A549 (cell line): ENCODE results near the gene BORCS6. TPM values are rescaled to one million over a fixed set of nuclear protein-coding genes. Genes with fewer than 3 reads are reported as not detected.

Experiments
- ATAC-seq, 2 experiments: fragments of 200-7000 bp in 1 of 2; fragments of >200 bp in 1 of 2; cut with Nextera tagmentation in 1 of 2; cut with Tn5 transposase in 1 of 2; 3 replicates each; pipeline versions ENCODE4 v1.8.0 to v1.9.1; 2018 to 2020; ENCODE audit warnings: mild to moderate bottlenecking in 1 of 2, moderate library complexity in 1 of 2
- CTCF ChIA-PET: fragments of 300-600 bp; sonication (Branson Sonifier 250); formaldehyde crosslinking; extraction: SDS; loops from one replicate; lab custom pipeline; 2021; ENCODE audit warnings: antibody characterized with exemption, inconsistent platforms; lab: Yijun Ruan, JAX
- POLR2A ChIA-PET: fragments of 350-600 bp; formaldehyde crosslinking; extraction: SDS; loops from one replicate; lab custom pipeline; 2021; ENCODE audit warnings: antibody characterized with exemption, inconsistent platforms; lab: Yijun Ruan, JAX
- DNase-seq, 2 experiments: peaks; one replicate each; pipeline versions ENCODE4 v3.0.0 to v3.0.0-alpha.2; 2011 to 2016; ENCODE audit warnings: low read depth in 1 of 2, low spot score in 1 of 2
- FAIRE-seq: peaks from 2 replicates; lab custom pipeline; 2011; peaks lifted over from hg19 to GRCh38; lab: Jason Lieb, UNC
- H3K27ac ChIP-seq, 2 experiments: fragments of >200 bp; sonication (Bioruptor Twin); formaldehyde crosslinking; 3 replicates each; pipeline ENCODE4 v1.5.1; 2016 to 2017
- H3K4me1 ChIP-seq: fragments of >200 bp; sonication (Bioruptor Twin); formaldehyde crosslinking; 3 replicates; pipeline ENCODE4 v1.6.1; 2016
- H3K4me2 ChIP-seq: fragments of >200 bp; sonication (Bioruptor Twin); formaldehyde crosslinking; 3 replicates; pipeline ENCODE4 v1.6.1; 2016
- H3K4me3 ChIP-seq: fragments of >200 bp; sonication (Bioruptor Twin); formaldehyde crosslinking; 3 replicates; pipeline ENCODE4 v1.5.1; 2016
- H3K9me3 ChIP-seq: fragments of >200 bp; sonication (Bioruptor Twin); formaldehyde crosslinking; 3 replicates; pipeline ENCODE4 v1.6.1; 2016
- CEBPB ChIP-seq, 2 experiments: fragments of >200 bp in 1 of 2; sonication (Bioruptor Twin) in 1 of 2; formaldehyde crosslinking in 1 of 2; IDR thresholded peaks; 2 replicates each; pipeline ENCODE4 v1.6.1; 2012 to 2016
- EHF ChIP-seq: fragments of 250-450 bp; sonication (Bioruptor Pico); IDR thresholded peaks from 2 replicates; pipeline ENCODE4 v1.5.0; 2020; ENCODE audit warnings: mild to moderate bottlenecking
- FOXS1 ChIP-seq: fragments of 250-450 bp; sonication (Bioruptor Pico); IDR thresholded peaks from 2 replicates; pipeline ENCODE4 v1.5.0; 2020; ENCODE audit warnings: mild to moderate bottlenecking, moderate library complexity
- HEYL ChIP-seq: fragments of 250-450 bp; sonication (Bioruptor Pico); IDR thresholded peaks from 2 replicates; pipeline ENCODE4 v1.8.0; 2021; ENCODE audit warnings: mild to moderate bottlenecking, moderate library complexity
- HOXB13 ChIP-seq: fragments of 250-450 bp; sonication (Bioruptor Pico); IDR thresholded peaks from 2 replicates; pipeline ENCODE4 v1.5.0; 2020; ENCODE audit warnings: low read depth, mild to moderate bottlenecking, moderate library complexity
- HOXB5 ChIP-seq: fragments of 250-450 bp; sonication (Bioruptor Pico); IDR thresholded peaks from 2 replicates; pipeline ENCODE4 v1.5.0; 2020; ENCODE audit warnings: mild to moderate bottlenecking, moderate library complexity
- JUNB ChIP-seq: fragments of >200 bp; sonication (Bioruptor Twin); formaldehyde crosslinking; IDR thresholded peaks from 2 replicates; pipeline ENCODE4 v1.6.1; 2016
- KDM1A ChIP-seq: fragments of 200-600 bp; sonication (generic); IDR thresholded peaks from 2 replicates; pipeline ENCODE4 v1.6.1; 2016; ENCODE audit warnings: low read depth, mild to moderate bottlenecking
- MAFK ChIP-seq: fragments of 450-650 bp; IDR thresholded peaks from 2 replicates; pipeline ENCODE4 v1.6.1; 2014; ENCODE audit not compliant: partially characterized antibody
- MYC ChIP-seq: IDR thresholded peaks from 2 replicates; pipeline ENCODE4 v1.6.1; 2012; ENCODE audit warnings: mild to moderate bottlenecking, inconsistent platforms, low read length, improper control_type of control experiment, borderline replicate concordance
- NR3C1 ChIP-seq: fragments of >200 bp; sonication (Bioruptor Twin); formaldehyde crosslinking; IDR thresholded peaks from 3 replicates; pipeline ENCODE4 v1.6.1; 2017
- PHF8 ChIP-seq: fragments of 200-600 bp; sonication (generic); IDR thresholded peaks from 2 replicates; pipeline ENCODE4 v1.6.1; 2016; ENCODE audit warnings: low read depth, mild to moderate bottlenecking, antibody characterized with exemption, moderate library complexity, borderline replicate concordance
- POLR2A ChIP-seq: IDR thresholded peaks from 2 replicates; pipeline ENCODE4 v1.6.1; 2012; ENCODE audit warnings: mild to moderate bottlenecking, low read length
- POLR2AphosphoS2 ChIP-seq: conservative IDR thresholded peaks from 2 replicates; pipeline ENCODE4 v1.6.1; 2012; ENCODE audit warnings: low read length, improper control_type of control experiment, inconsistent platforms
- RAD21 ChIP-seq, 2 experiments: fragments of >200 bp in 1 of 2; sonication (Bioruptor Twin) in 1 of 2; formaldehyde crosslinking in 1 of 2; IDR thresholded peaks in 1 of 2; conservative IDR thresholded peaks in 1 of 2; 2 replicates in 1 of 2; 3 replicates in 1 of 2; pipeline ENCODE4 v1.6.1; 2012 to 2018; ENCODE audit warnings: inconsistent platforms in 1 of 2
- RCOR1 ChIP-seq: fragments of 150-350 bp; IDR thresholded peaks from 2 replicates; pipeline ENCODE4 v1.6.1; 2014; ENCODE audit warnings: antibody characterized with exemption, low read length, low read depth
- RFX5 ChIP-seq: fragments of 450-650 bp; IDR thresholded peaks from 2 replicates; pipeline ENCODE4 v1.7.1; 2014; ENCODE audit warnings: antibody characterized with exemption, mild to moderate bottlenecking, moderate library complexity
- RNF2 ChIP-seq: fragments of 200-600 bp; sonication (generic); IDR thresholded peaks from 2 replicates; pipeline ENCODE4 v1.6.1; 2016; ENCODE audit warnings: low read depth, mild to moderate bottlenecking, antibody characterized with exemption, moderate library complexity, borderline replicate concordance
- TFCP2L1 ChIP-seq: fragments of 250-450 bp; sonication (Bioruptor Pico); IDR thresholded peaks from 2 replicates; pipeline ENCODE4 v1.5.0; 2021; ENCODE audit warnings: mild to moderate bottlenecking
- ZC3H11A ChIP-seq: fragments of 450-650 bp; IDR thresholded peaks from 2 replicates; pipeline ENCODE4 v1.6.1; 2014; ENCODE audit warnings: antibody characterized with exemption, mild to moderate bottlenecking
- ZFP36 ChIP-seq: fragments of 450-650 bp; IDR thresholded peaks from 2 replicates; pipeline ENCODE4 v1.6.1; 2014; ENCODE audit warnings: borderline replicate concordance; ENCODE audit not compliant: partially characterized antibody
- WGBS: methylation state at CpG from one replicate; pipeline ENCODE4 v1.1.6; 2017; ENCODE audit errors: missing lambda C conversion rate; 5-methylcytosine and 5-hydroxymethylcytosine counted together
- polyA plus RNA-seq, 4 experiments: library from polyadenylated mRNA; depleted of rRNA in 3 of 4; stranded (reverse); fragments of >200 nt; fragmentation: RNase III in 1 of 4; extraction: RNeasy Plus Mini Kit Qiagen cat#74134 plus additional on column Dnase treatment in 1 of 4; gene quantifications; 2 replicates in 3 of 4; 3 replicates in 1 of 4; pipeline ENCODE4 v1.2.3, GENCODE V29; 2011 to 2017
- TF ChIP-seq, protein P1 (sequence below): IDR thresholded peaks from 2 replicates; pipeline ENCODE4 v1.6.1; 2012
- TF ChIP-seq, protein P2 (sequence below): fragments of 200-600 bp; sonication (generic); IDR thresholded peaks from 2 replicates; pipeline ENCODE4 v1.6.1; 2016; ENCODE audit warnings: antibody characterized with exemption, mild to moderate bottlenecking, moderate library complexity
- TF ChIP-seq, protein P3 (sequence below): fragments of 150-350 bp; IDR thresholded peaks from 2 replicates; pipeline ENCODE4 v1.6.1; 2014; ENCODE audit warnings: low read depth, mild to moderate bottlenecking, low read length
- TF ChIP-seq, protein P4 (sequence below): fragments of >200 bp; sonication (Bioruptor Twin); formaldehyde crosslinking; IDR thresholded peaks from 2 replicates; pipeline ENCODE4 v1.6.1; 2016
- TF ChIP-seq, protein P5 (sequence below): fragments of 250-450 bp; sonication (Bioruptor Pico); IDR thresholded peaks from 2 replicates; pipeline ENCODE4 v1.5.0; 2020; ENCODE audit warnings: low read depth, mild to moderate bottlenecking, moderate library complexity
- TF ChIP-seq, protein P6 (sequence below): fragments of >200 bp; sonication (Bioruptor Twin); formaldehyde crosslinking; IDR thresholded peaks from 3 replicates; pipeline ENCODE4 v1.6.1; 2016

The BORCS6 gene
- polyA plus RNA-seq, 2 of the 4 experiments (the other 2 are of a cell fraction) = 3.0 to 6.6 TPM

DNA sequence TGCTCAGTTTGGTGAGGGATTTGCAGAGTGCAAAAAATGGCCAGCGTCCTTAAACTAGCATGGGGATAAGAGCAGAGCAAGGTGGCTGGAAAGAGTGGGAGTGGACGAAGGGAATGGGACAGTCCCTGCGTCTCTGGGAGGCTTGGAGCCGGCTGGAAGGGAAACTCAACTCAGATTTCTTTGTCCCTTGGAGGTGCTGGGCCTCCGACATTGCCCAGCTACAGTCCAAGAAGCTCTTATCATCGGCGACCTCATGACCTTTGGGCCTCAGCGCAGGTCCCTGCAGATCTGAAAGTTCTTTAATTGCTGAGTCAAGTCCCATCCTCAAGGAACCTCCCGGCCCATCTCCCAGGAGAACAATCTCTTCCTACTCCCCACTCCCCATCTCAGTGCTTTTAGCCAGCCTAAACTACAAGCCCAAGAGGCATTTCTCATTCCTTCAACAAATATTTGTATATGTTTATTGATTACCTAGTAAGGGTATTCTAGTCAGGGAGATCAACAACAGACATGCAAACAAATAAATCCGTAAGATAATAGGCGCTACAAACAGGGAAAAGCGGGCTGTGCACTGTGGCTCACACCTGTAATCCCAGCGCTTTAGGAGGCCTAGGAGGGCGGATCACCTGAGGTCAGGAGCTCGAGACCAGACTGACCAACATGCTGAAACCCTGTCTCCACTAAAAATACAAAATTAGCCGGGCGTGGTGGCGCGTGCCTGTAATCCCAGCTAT, 12.8 kb downstream of the BORCS6 start:
- H3K27ac ChIP-seq = peak overlapping the region; percentile 91 to 95
- no peak for DNase-seq
- peak overlapping the region; percentile 98 for H3K4me2 ChIP-seq
- POLR2A ChIA-PET = interaction anchor here (0.6 to 1.6 kb wide), 8 partner anchors 9 to 58 kb away, joined by 3 to 8 read pairs (median 5); partner anchors contain the start of gene BORCS6
- ATAC-seq = no peak; a peak in 1 of 6 replicates
- H3K4me1 ChIP-seq = peaks cover 34% of the 10 kb centered on the region
- FAIRE-seq = no peak
- CTCF ChIA-PET = interaction anchor here (0.6 to 2.0 kb wide), 8 partner anchors 9 to 560 kb away, joined by 3 to 14 read pairs (median 3); no protein-coding TSS in a partner anchor
- peak overlapping the region; percentile 55 for H3K4me3 ChIP-seq
- peak; percentile 39 for TF ChIP-seq MAFK
- TF ChIP-seq RAD21 (conservative IDR thresholded peaks at IDR 0.05 in 1 of 2, IDR thresholded peaks at IDR 0.05 in 1 of 2) = no peak
- TF ChIP-seq, all 56 proteins: peak for 1
- 63% methylated on average over 19 of the region's 19 CpGs for WGBS
- H3K9me3 ChIP-seq = no peaks in the 10 kb centered on the region

DNA sequence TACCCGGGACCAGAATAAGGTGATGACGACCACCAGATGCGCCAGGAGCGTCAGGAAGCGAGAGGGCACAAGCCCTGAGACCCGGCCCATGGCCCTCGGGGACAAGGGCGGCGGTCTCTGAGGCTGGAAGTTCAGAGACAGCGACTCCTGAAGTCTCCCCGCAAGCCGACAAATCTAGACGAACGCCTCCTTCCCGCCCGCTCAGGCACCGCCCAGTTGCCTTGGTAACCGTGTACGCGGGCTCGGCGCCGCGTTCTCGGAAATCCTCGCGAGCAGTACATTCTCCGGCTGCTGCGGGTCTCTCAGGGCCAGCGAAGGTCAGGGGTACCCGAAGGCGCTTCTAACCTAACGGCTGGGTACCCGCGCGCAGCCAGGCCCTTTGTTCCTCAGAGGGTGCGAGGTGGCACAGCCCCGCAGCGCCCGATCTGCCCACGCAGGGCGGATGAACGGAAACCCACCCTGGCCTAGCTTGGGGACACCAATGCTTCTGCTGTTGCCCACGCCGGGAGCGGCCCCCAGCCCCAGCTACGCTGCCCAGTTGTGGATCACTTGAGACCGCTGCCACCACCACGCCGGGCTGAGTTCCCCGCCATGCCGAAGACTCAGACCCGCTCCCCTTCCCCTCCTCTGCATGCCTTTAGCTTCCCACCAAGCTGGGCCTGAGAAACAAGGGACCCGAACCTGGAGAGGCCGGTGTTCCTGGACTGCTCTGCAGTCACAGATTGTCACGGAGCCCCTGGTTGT, 13.6 kb downstream of the BORCS6 start, which contains the start of gene TMEM107:
TSS of gene TMEM107 (minus strand) at position 184 of the 744 bp plus-strand sequence. CDS start at position 90, 94 bp downstream.
- Histone ChIP-seq H3K9me3 (no peaks in the 10 kb centered on the region), H3K4me3 (peak within 1 kb of the TSS; percentile 55), H3K4me1 (peaks cover 34% of the 10 kb centered on the region), H3K4me2 (peak within 1 kb of the TSS; percentile 98), H3K27ac (peak within 1 kb of the TSS; percentile 91 to 95)
- DNase-seq (peak; percentile 89 to 92), ATAC-seq (peak; percentile 67 to 83), FAIRE-seq (no peak)
- 3% methylated on average over 38 of the region's 56 CpGs for whole genome bisulfite sequencing
- POLR2A ChIA-PET = interaction anchor here (0.6 to 1.6 kb wide), 8 partner anchors 10 to 57 kb away, joined by 3 to 8 read pairs (median 5); partner anchors contain the start of gene BORCS6
- CTCF ChIA-PET = interaction anchor here (0.8 to 2.0 kb wide), 7 partner anchors 10 to 55 kb away, joined by 3 to 14 read pairs (median 4); no protein-coding TSS in a partner anchor
- TF ChIP-seq HEYL = no peak
- TF ChIP-seq, protein P1, sequence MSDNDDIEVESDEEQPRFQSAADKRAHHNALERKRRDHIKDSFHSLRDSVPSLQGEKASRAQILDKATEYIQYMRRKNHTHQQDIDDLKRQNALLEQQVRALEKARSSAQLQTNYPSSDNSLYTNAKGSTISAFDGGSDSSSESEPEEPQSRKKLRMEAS = peak; percentile 77
- TF ChIP-seq RFX5 = 0 out of 2 replicates have a peak, but pooled peaks have one; percentile 54
- TF ChIP-seq POLR2AphosphoS2 = no peak
- TF ChIP-seq JUNB = no peak
- no peak for TF ChIP-seq FOXS1 (CRISPR knock-in tag)
- TF ChIP-seq HOXB13 (CRISPR knock-in tag) = peak; percentile 50; the same call in 1 of the 2 replicates
- TF ChIP-seq, protein P2, sequence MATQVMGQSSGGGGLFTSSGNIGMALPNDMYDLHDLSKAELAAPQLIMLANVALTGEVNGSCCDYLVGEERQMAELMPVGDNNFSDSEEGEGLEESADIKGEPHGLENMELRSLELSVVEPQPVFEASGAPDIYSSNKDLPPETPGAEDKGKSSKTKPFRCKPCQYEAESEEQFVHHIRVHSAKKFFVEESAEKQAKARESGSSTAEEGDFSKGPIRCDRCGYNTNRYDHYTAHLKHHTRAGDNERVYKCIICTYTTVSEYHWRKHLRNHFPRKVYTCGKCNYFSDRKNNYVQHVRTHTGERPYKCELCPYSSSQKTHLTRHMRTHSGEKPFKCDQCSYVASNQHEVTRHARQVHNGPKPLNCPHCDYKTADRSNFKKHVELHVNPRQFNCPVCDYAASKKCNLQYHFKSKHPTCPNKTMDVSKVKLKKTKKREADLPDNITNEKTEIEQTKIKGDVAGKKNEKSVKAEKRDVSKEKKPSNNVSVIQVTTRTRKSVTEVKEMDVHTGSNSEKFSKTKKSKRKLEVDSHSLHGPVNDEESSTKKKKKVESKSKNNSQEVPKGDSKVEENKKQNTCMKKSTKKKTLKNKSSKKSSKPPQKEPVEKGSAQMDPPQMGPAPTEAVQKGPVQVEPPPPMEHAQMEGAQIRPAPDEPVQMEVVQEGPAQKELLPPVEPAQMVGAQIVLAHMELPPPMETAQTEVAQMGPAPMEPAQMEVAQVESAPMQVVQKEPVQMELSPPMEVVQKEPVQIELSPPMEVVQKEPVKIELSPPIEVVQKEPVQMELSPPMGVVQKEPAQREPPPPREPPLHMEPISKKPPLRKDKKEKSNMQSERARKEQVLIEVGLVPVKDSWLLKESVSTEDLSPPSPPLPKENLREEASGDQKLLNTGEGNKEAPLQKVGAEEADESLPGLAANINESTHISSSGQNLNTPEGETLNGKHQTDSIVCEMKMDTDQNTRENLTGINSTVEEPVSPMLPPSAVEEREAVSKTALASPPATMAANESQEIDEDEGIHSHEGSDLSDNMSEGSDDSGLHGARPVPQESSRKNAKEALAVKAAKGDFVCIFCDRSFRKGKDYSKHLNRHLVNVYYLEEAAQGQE = peak; percentile 86
- TF ChIP-seq, protein P3, sequence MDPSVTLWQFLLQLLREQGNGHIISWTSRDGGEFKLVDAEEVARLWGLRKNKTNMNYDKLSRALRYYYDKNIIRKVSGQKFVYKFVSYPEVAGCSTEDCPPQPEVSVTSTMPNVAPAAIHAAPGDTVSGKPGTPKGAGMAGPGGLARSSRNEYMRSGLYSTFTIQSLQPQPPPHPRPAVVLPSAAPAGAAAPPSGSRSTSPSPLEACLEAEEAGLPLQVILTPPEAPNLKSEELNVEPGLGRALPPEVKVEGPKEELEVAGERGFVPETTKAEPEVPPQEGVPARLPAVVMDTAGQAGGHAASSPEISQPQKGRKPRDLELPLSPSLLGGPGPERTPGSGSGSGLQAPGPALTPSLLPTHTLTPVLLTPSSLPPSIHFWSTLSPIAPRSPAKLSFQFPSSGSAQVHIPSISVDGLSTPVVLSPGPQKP = no peak
- TF ChIP-seq HOXB5 (CRISPR knock-in tag) = no peak
- TF ChIP-seq TFCP2L1 = peak; percentile 80
- TF ChIP-seq, protein P4, sequence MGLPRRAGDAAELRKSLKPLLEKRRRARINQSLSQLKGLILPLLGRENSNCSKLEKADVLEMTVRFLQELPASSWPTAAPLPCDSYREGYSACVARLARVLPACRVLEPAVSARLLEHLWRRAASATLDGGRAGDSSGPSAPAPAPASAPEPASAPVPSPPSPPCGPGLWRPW = no peak
- no peak for TF ChIP-seq MYC
- no peak for TF ChIP-seq NR3C1
- TF ChIP-seq, protein P5, sequence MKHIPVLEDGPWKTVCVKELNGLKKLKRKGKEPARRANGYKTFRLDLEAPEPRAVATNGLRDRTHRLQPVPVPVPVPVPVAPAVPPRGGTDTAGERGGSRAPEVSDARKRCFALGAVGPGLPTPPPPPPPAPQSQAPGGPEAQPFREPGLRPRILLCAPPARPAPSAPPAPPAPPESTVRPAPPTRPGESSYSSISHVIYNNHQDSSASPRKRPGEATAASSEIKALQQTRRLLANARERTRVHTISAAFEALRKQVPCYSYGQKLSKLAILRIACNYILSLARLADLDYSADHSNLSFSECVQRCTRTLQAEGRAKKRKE (CRISPR knock-in tag) = no peak
- no peak for TF ChIP-seq EHF
- TF ChIP-seq RNF2 = no peak
- no peak for TF ChIP-seq KDM1A
- TF ChIP-seq RCOR1 = no peak
- no peak for TF ChIP-seq RAD21 (conservative IDR thresholded peaks at IDR 0.05 in 1 of 2, IDR thresholded peaks at IDR 0.05 in 1 of 2)
- 0 out of 2 replicates have a peak, but pooled peaks have one; percentile 27 for TF ChIP-seq PHF8
- no peak for TF ChIP-seq ZC3H11A
- no peak for TF ChIP-seq CEBPB (IDR thresholded peaks at IDR 0.05)
- TF ChIP-seq, protein P6, sequence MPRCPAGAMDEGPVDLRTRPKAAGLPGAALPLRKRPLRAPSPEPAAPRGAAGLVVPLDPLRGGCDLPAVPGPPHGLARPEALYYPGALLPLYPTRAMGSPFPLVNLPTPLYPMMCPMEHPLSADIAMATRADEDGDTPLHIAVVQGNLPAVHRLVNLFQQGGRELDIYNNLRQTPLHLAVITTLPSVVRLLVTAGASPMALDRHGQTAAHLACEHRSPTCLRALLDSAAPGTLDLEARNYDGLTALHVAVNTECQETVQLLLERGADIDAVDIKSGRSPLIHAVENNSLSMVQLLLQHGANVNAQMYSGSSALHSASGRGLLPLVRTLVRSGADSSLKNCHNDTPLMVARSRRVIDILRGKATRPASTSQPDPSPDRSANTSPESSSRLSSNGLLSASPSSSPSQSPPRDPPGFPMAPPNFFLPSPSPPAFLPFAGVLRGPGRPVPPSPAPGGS = peak; percentile 85; the same call in 2 of the 3 replicates
- no peak for TF ChIP-seq ZFP36
- peak; percentile 55; the same call in 1 of the 2 replicates for TF ChIP-seq POLR2A
